ENCODE data around the gene PLEKHG7.

PLEKHG7 gene

DNA sequence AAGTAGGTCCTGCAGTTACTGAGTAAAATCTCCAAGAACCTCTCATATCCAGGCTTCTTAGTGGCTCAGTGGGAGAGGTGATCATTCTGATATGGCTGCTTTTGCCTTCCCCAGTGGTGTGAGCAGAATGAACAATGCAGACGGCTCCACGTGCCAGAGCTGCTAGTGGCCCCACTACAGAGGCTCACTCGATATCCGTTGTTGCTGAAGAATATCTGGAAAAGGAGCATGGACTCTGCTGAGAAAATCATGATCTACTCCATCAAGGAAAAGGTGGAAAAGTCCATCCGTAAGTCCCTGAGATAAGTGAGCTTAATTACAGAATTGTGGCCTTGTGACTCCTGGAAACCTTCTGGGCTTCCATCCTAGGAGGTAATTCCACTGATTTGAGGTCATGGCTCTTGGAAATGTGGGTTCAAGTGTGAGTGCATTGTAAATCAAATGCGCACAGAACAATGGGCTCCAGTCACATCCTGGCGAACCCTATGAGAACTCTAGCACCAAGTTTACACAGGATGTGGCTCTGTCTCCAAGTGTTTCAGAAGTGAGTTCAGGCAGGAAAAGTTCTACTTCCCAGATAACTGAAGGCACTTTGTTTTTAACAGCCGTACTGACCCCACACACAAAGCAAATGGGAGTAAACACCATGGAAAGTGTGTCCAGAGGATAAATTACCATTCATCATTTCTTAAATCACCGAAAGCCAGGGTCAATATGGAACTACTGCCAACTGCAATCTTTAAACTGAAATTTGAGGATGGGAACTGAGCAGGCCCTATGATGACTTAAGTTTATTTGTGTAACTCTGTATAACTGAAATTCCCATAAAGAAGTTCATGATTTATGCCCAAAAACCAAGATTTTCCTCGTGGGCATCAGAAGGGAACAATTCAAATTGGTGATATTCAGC lies 51.4 kb downstream of the PLEKHG7 start:
- ATAC-seq, result no peak
- H3K9me3 Mint-ChIP-seq, result no peaks in the 10 kb centered on the region
- no peaks in the 10 kb centered on the region for H3K27me3 Mint-ChIP-seq
- H3K36me3 Mint-ChIP-seq, result peaks cover 52% of the 10 kb centered on the region
- no peak overlapping the region for H3K4me3 Mint-ChIP-seq
- no peak overlapping the region for H3K27ac Mint-ChIP-seq
- H3K4me1 Mint-ChIP-seq, result no peaks in the 10 kb centered on the region

DNA sequence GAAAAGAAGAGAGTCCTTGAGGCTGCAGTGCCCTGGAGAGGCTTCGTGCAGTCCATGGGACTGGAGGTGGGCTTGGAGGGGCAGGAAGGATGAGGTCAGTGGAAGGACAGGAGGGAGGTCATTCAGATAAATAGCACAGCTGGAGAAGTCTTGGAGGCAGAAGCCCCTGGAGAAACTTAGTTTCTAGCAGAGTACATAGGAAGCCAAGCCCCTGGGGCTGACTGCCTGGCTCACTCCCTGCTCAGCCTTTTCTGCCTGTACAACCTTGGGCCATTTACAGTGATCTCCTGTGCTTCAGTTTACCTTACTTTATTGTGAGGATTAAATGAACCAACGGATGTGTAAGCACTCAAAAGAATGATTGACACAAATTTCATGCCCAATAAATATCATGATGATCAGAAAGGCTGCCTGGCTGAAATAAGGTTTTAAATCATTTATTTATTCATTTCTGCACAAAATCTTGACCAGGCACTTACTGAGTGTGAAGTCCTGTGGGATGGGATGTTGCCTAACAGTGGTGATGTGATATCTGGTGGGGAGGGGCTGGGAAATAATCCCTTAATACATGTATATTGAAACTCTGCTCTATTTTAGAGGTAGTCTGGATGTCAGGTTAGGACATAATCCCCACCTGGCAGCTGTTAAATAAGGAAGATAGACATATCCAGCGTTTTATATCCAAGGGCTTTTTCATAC lies 54.3 kb downstream of the PLEKHG7 start:
- Mint-ChIP-seq H3K27ac (no peak overlapping the region), H3K27me3 (no peaks in the 10 kb centered on the region), H3K4me3 (no peak overlapping the region), H3K36me3 (peaks cover 41% of the 10 kb centered on the region), H3K4me1 (peaks cover 7% of the 10 kb centered on the region), H3K9me3 (no peaks in the 10 kb centered on the region)
- no peak for ATAC-seq

DNA sequence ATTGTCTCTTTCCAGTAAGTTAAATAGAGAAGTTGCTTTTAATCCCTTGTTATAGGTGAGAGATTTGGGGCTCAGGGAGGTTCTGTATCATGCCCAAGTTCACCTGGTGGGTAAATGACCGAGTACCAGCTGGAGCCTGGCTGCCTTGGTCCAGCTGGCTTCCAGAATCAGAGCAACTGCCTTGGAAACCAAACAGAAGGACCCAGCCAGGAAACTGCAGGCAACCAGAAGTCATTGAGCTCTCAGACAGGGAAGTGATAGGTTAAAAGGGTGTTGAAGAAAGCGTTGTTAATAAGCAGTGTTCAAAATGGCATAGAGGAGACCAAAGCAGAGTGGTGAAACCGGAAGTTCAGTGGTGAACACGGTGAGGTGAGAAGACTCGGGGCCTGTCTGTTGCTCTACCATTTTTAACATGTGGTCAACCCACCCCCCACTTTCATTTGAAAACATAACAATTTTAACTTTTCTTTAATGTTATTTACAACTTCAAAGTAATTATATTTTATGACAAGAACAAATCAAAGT lies 54.9 kb downstream of the PLEKHG7 start:
- H3K9me3 Mint-ChIP-seq, result no peaks in the 10 kb centered on the region
- no peak for ATAC-seq
- peaks cover 7% of the 10 kb centered on the region for H3K4me1 Mint-ChIP-seq
- H3K4me3 Mint-ChIP-seq, result no peak overlapping the region
- H3K27ac Mint-ChIP-seq, result no peak overlapping the region
- no peaks in the 10 kb centered on the region for H3K27me3 Mint-ChIP-seq
- peaks cover 41% of the 10 kb centered on the region for H3K36me3 Mint-ChIP-seq

DNA sequence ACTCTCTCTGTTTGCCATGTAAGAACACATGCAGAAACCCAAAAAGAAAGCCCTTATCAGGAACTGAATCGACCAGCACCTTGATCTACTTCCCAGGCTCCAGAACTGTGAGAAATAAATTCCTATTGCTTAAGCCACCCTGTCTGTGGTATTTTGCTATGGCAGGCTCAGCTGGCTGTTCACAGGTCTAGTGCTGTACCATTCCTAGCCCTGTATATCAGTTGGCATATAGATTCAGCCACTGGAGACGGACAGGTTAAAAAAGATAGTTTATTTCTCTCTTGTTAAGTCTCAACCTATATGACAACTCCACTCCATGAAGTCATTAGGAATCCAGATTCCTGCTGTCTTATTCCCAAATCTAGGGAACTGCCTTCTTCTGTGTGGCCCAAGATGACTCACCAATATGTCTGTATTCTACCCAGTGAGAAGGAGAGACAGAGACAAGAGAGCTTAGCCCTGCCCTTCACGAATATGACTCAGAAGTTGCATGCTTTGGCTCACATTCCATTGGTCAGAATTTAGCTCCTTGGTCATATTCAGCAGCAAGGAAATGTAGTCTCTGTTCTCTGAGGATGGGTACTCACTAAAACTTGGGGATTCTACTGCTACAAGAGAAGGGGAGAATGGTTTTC lies 57.0 kb downstream of the PLEKHG7 start:
- H3K9me3 Mint-ChIP-seq, result no peaks in the 10 kb centered on the region
- H3K4me1 Mint-ChIP-seq, result peaks cover 7% of the 10 kb centered on the region
- H3K27me3 Mint-ChIP-seq, result no peaks in the 10 kb centered on the region
- no peak overlapping the region for H3K4me3 Mint-ChIP-seq
- peaks cover 34% of the 10 kb centered on the region for H3K36me3 Mint-ChIP-seq
- ATAC-seq, result no peak
- H3K27ac Mint-ChIP-seq, result no peak overlapping the region

DNA sequence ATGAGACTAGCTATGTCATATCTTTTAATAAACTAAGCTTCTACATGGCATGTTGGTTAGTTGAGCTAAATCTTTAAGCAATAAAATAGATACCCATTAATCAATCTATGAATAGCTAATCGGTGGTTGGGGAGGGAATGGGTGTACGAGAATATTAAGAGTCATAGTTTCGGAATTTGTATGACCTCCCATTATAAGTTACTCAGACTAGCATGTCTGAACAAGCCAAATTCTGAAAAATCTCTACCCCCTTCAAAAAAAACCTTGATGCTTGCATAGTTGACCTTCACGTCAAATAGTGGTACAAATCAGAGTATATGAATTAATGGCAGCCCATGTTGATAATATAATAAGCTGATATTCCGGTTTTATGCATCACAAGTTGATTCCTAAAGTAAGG lies 60.0 kb downstream of the PLEKHG7 start:
- no peaks in the 10 kb centered on the region for H3K27me3 Mint-ChIP-seq
- H3K4me1 Mint-ChIP-seq, result peaks cover 7% of the 10 kb centered on the region
- no peak for ATAC-seq
- no peak overlapping the region for H3K27ac Mint-ChIP-seq
- H3K9me3 Mint-ChIP-seq, result no peaks in the 10 kb centered on the region
- H3K4me3 Mint-ChIP-seq, result no peak overlapping the region
- H3K36me3 Mint-ChIP-seq, result peaks cover 24% of the 10 kb centered on the region

DNA sequence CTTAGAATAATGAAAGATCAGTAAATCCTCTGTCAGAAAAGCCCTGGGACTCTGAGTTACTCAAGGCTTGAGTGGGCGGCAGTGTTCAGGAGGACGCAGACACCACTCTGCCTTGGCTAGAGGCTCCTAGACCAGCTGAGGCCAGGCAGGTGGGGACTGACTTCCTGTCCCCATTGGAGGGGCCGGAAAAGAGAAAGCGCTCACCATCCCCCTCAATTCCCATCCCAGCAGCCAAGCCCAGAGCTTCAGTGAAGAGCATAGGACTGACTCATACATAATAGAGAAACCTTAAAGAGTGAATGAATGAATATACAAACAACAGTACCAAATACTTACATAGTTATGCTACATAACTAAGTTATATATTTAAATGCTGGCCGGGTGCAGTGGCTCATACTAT lies 62.0 kb downstream of the PLEKHG7 start:
- H3K4me1 Mint-ChIP-seq, result peaks cover 14% of the 10 kb centered on the region
- peaks cover 17% of the 10 kb centered on the region for H3K36me3 Mint-ChIP-seq
- no peak overlapping the region for H3K27ac Mint-ChIP-seq
- H3K27me3 Mint-ChIP-seq, result no peaks in the 10 kb centered on the region
- no peak for ATAC-seq
- H3K4me3 Mint-ChIP-seq, result no peak overlapping the region
- H3K9me3 Mint-ChIP-seq, result no peaks in the 10 kb centered on the region

DNA sequence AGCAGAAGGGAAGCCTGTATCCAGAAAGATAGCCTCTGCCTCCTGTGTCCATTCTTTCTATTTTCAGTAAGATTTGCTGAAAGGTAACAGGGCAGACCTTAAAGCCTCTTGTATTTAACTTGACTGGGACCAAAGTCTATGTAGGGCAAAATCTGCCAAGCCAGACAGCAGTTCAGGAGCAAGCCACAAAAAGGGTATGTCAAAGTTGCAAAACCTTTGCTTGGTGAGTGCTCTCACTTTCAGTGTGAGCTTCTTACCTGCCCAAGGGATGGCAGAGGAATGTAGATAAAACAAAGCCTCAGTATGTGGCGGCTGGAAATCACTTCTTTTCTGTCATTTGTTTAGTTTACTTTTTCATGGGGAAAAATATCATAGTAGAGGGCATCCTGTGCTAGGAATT lies 63.1 kb downstream of the PLEKHG7 start:
- peaks cover 23% of the 10 kb centered on the region for H3K36me3 Mint-ChIP-seq
- H3K9me3 Mint-ChIP-seq, result no peaks in the 10 kb centered on the region
- no peak for ATAC-seq
- no peaks in the 10 kb centered on the region for H3K27me3 Mint-ChIP-seq
- H3K4me1 Mint-ChIP-seq, result peaks cover 16% of the 10 kb centered on the region
- no peak overlapping the region for H3K27ac Mint-ChIP-seq
- no peak overlapping the region for H3K4me3 Mint-ChIP-seq

DNA sequence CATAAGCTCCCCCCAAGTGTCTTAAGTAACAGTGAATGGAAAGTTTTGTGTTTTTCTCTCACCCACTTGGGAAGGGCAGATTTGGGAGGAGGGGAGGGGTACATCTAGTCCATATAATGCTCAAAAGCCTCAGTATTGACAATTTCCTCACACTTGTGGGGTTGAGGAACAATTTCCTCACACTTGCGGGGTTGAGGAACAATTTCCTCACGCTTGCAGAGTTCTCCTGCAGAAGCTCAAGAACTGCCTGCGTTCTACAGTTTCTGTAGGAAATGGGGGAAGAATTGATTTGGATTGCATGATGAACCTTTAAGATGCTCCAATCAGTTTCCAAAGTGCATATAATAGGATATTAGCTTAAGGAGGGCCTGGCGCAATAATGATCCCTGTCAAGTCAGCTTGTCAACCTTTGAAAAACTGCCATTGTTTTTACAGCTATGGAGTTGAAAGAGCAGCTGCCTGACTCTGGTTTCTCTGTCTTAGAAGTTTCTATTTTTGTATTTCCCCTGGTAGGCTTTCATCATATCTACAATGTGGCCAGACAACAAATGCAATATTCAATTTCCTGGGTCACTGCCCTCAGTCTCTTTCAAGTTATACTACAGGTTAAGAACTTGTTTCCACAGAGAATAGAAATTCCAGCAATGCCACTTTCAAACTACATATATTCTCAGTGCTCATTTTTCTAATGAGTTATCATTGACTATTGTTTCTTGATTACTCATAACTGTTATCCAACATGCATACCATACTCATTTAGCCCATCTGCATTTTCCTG lies 66.5 kb downstream of the PLEKHG7 start:
- Mint-ChIP-seq H3K4me3 (no peak overlapping the region), H3K27ac (peak overlapping the region; percentile 62), H3K27me3 (no peaks in the 10 kb centered on the region), H3K36me3 (peaks cover 40% of the 10 kb centered on the region), H3K4me1 (peaks cover 14% of the 10 kb centered on the region), H3K9me3 (no peaks in the 10 kb centered on the region)
- no peak for ATAC-seq

DNA sequence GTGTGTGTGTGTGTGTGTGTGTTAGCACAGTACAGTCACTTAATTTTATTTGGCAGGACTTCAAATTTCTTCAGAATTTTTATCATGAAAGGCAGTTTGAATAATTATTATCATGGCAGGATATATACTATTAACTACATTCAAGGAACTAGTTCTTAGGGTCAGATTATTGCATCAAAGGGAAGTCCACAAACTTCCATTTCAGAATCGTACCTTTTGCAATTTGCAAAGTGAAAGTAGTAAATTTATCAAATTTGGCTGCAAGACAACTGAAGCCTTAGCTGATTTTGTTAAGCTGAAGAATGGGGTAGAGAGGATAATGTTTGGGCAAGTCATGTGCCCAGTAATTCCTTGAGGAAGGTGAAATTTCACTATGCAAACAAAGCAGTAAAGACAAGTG lies 68.2 kb downstream of the PLEKHG7 start:
- Mint-ChIP-seq H3K4me1 (peaks cover 14% of the 10 kb centered on the region), H3K4me3 (no peak overlapping the region), H3K9me3 (no peaks in the 10 kb centered on the region), H3K27me3 (no peaks in the 10 kb centered on the region), H3K27ac (no peak overlapping the region), H3K36me3 (peaks cover 43% of the 10 kb centered on the region)
- no peak for ATAC-seq

DNA sequence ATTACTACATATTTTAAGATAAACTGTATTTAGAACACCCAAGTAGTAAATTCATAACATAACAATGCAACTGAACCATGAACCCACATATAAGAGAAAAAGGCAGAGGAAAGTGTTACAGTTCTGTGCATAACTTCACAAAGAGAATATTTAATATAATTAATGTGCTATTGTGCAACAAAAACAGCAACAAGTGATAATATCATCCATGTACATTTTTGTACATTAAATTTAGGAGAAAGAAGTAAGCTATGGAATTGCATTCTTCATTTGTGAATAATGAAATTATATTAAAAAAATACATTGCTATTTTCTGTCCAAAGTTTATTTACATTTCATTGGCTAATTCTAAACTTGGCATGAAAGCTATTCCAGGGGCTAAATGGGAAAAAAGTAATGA lies 72.6 kb downstream of the PLEKHG7 start:
- no peak for ATAC-seq
- Mint-ChIP-seq H3K9me3 (no peaks in the 10 kb centered on the region), H3K36me3 (peaks cover 47% of the 10 kb centered on the region), H3K4me3 (no peak overlapping the region), H3K27me3 (no peaks in the 10 kb centered on the region), H3K4me1 (peaks cover 7% of the 10 kb centered on the region), H3K27ac (no peak overlapping the region)

DNA sequence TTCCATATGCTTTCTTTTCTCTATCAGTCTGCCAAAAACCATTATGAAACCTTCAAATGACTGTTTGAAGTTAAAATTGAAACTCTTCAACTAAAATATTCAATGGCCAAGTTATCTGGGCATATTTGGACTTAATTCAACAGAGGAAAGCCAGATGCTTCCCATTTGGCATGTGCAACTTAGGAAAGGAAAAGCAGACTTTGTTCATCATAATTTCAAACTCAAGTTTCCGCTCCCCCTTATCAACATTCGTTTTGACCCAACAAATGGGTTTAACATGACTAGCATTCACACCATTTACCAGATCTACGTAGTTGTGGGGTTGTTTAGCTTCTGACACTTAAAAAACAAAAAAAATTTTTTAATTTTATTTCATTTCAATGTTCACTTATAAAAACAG lies 75.7 kb downstream of the PLEKHG7 start:
- H3K4me3 Mint-ChIP-seq, result no peak overlapping the region
- H3K9me3 Mint-ChIP-seq, result no peaks in the 10 kb centered on the region
- H3K4me1 Mint-ChIP-seq, result no peaks in the 10 kb centered on the region
- H3K27me3 Mint-ChIP-seq, result no peaks in the 10 kb centered on the region
- H3K36me3 Mint-ChIP-seq, result peaks cover 39% of the 10 kb centered on the region
- ATAC-seq, result no peak
- H3K27ac Mint-ChIP-seq, result no peak overlapping the region

DNA sequence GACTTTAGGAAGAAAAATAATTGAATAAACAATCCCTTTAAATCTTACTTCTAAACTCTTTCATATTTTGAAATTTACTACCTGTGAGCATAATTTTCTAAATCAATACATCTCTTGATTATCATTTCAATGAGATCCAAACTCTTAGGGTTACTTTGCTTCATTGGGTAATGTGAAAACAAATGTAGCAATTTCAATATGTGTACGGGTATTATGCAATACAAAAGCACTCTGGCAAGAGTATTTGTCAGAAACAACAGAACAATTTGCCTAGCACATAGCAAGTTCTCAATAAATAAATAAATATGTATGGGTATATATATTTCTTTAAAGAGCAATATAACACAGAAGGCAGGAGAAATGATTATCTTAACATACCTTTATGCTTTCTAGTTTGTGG lies 77.1 kb downstream of the PLEKHG7 start:
- Mint-ChIP-seq H3K36me3 (peaks cover 40% of the 10 kb centered on the region), H3K27ac (no peak overlapping the region), H3K27me3 (no peaks in the 10 kb centered on the region), H3K4me1 (no peaks in the 10 kb centered on the region), H3K9me3 (no peaks in the 10 kb centered on the region), H3K4me3 (no peak overlapping the region)
- no peak for ATAC-seq

DNA sequence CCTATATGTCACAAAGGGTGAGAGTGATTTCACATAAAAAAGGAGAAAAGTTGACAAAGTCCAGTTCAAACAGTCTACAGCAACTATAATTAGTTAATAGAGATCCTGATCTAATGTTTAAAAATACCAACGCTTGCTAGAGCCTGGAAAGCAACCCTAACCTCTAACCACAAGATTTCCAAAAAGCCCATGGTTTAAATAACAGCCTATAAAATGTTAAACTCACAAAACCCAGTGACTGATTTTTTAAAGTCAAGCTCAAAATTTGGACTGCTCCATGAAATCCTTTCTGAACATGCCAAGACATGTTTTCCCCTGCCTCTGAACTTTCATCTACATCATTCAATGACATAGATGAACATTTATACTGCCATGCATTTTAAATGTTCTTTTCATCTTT lies 81.6 kb downstream of the PLEKHG7 start:
- H3K36me3 Mint-ChIP-seq, result peaks cover 31% of the 10 kb centered on the region
- ATAC-seq, result no peak
- no peak overlapping the region for H3K27ac Mint-ChIP-seq
- no peaks in the 10 kb centered on the region for H3K27me3 Mint-ChIP-seq
- H3K4me3 Mint-ChIP-seq, result no peak overlapping the region
- H3K9me3 Mint-ChIP-seq, result no peaks in the 10 kb centered on the region
- H3K4me1 Mint-ChIP-seq, result no peaks in the 10 kb centered on the region

DNA sequence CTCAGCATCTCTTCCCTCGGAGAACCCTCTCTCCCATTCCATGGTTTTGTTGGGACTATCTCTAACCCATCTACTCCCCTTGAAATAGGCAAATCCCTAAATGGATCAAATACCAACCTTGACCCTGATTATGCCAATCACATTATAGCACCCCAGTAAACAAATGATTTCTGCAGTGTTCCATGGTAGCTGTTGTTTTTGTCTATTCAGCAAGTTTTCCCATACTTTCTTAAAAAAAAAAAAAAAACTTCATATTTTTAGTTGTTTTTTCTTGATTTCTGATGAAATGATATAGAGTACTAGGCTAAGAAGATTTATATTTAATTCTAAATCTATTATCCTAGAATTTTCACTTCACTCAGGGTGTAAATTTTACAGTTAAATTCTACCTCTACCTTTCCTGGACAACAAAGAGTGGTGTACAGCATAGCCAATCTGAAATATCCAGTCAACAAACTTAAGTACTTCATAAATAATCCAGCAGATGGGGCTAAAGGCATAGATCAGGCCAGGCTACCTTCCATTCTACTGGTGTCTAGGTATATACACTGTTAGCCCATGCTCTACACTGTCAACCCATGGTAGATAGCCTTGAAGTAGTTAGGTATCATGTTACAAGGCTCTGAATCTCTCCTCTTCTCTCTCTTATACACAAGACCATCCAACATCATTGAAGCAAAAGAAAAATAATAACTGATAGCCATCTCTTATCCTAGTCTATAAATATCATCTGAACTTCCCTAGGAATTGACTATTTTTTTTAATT lies 82.2 kb downstream of the PLEKHG7 start:
- H3K27me3 Mint-ChIP-seq, result no peaks in the 10 kb centered on the region
- no peak overlapping the region for H3K4me3 Mint-ChIP-seq
- peaks cover 37% of the 10 kb centered on the region for H3K36me3 Mint-ChIP-seq
- no peaks in the 10 kb centered on the region for H3K9me3 Mint-ChIP-seq
- no peaks in the 10 kb centered on the region for H3K4me1 Mint-ChIP-seq
- peak; percentile 88 for ATAC-seq
- no peak overlapping the region for H3K27ac Mint-ChIP-seq

All from stimulated activated memory B cell treated with anti-CD40 and anti-IgM and Interleukin-4, amounts not matched to agents 10 μg/mL and 1 μg/mL and 100 μg/mL, for 72 hours (primary cell).